Measurements from ENCODE around the gene GRIK4.

The GRIK4 gene

GRCh38 chr11:120867988-120868387, 356.4 kb downstream of the GRIK4 start:
- TF ChIP-seq CTCF (IDR thresholded peaks at IDR 0.05; ENCODE audit: insufficient read depth, low read depth, low read length, missing control alignments) = no peak
- no peak for DNase-seq (ENCODE audit: low read depth)
- no peak overlapping the region for H3K4me3 ChIP-seq (ENCODE audit: low read depth, low read length)

- peak; percentile 18 for DNase-seq (ENCODE audit: low read depth)
- no peak overlapping the region for H3K4me3 ChIP-seq (ENCODE audit: low read depth, low read length)
- no peak for TF ChIP-seq CTCF (IDR thresholded peaks at IDR 0.05; ENCODE audit: insufficient read depth, low read depth, low read length, missing control alignments)
These were observed 357.5 kb downstream of the GRIK4 start for GRCh38 chr11:120869097-120869496.

GRCh38 chr11:120869516-120870011, 358.0 kb downstream of the GRIK4 start:
- H3K4me3 ChIP-seq (ENCODE audit: low read depth, low read length) = no peak overlapping the region
- peak; percentile 69 for DNase-seq (ENCODE audit: low read depth)
- no peak for TF ChIP-seq CTCF (IDR thresholded peaks at IDR 0.05; ENCODE audit: insufficient read depth, low read depth, low read length, missing control alignments)

- DNase-seq (ENCODE audit: low read depth) = no peak
- no peak for TF ChIP-seq CTCF (IDR thresholded peaks at IDR 0.05; ENCODE audit: insufficient read depth, low read depth, low read length, missing control alignments)
- no peak overlapping the region for H3K4me3 ChIP-seq (ENCODE audit: low read depth, low read length)
These were observed 359.6 kb downstream of the GRIK4 start for GRCh38 chr11:120871194-120871593.

GRCh38 chr11:120871924-120872323, 360.4 kb downstream of the GRIK4 start:
- no peak for TF ChIP-seq CTCF (IDR thresholded peaks at IDR 0.05; ENCODE audit: insufficient read depth, low read depth, low read length, missing control alignments)
- no peak overlapping the region for H3K4me3 ChIP-seq (ENCODE audit: low read depth, low read length)
- no peak for DNase-seq (ENCODE audit: low read depth)

- DNase-seq (ENCODE audit: low read depth) = no peak
- no peak overlapping the region for H3K4me3 ChIP-seq (ENCODE audit: low read depth, low read length)
- TF ChIP-seq CTCF (IDR thresholded peaks at IDR 0.05; ENCODE audit: insufficient read depth, low read depth, low read length, missing control alignments) = no peak
These were observed 362.6 kb downstream of the GRIK4 start for GRCh38 chr11:120873966-120874735.

- DNase-seq (ENCODE audit: low read depth) = no peak
- no peak overlapping the region for H3K4me3 ChIP-seq (ENCODE audit: low read depth, low read length)
- TF ChIP-seq CTCF (IDR thresholded peaks at IDR 0.05; ENCODE audit: insufficient read depth, low read depth, low read length, missing control alignments) = no peak
These were observed 364.4 kb downstream of the GRIK4 start for GRCh38 chr11:120875986-120876385.

All from GM12865 (cell line).